ENCODE measurements around the gene VHLL.

Gene VHLL

GRCh38 chr1:156257711-156258110, 41.4 kb downstream of the VHLL start:
- DNase-seq (ENCODE audit: low spot score), result no peak

- no peak for DNase-seq (ENCODE audit: low spot score)
Measured at GRCh38 chr1:156253634-156254033, 45.5 kb downstream of the VHLL start.

GRCh38 chr1:156251527-156251926, 47.6 kb downstream of the VHLL start:
- no peak for DNase-seq (ENCODE audit: low spot score)

- DNase-seq (ENCODE audit: low spot score), result no peak
Measured at GRCh38 chr1:156249593-156249992, 49.5 kb downstream of the VHLL start.

All from hematopoietic multipotent progenitor cell treated with erythropoietin and hydrocortisone succinate and interleukin-3 and kit ligand, for 17 days (in vitro differentiated cells).